GM12892 (cell line): Measurements from ENCODE around the gene TMEM94.
"Not testable (repeated sequence)": the region's sequence is repeated elsewhere in the genome, so short reads cannot be mapped to it uniquely, and the experiment has no call there.

Experiments used
- DNase-seq: peaks from one replicate; pipeline ENCODE4 v3.0.0; 2011; ENCODE audit not compliant: insufficient read length
- FAIRE-seq: peaks from 2 replicates; lab custom pipeline; 2011; peaks lifted over from hg19 to GRCh38; lab: Jason Lieb, UNC
- POLR2A ChIP-seq: IDR thresholded peaks from 2 replicates; pipeline ENCODE4 v1.6.1; 2011; ENCODE audit warnings: low read depth, low read length, control low read depth
- POLR2AphosphoS5 ChIP-seq: IDR thresholded peaks from 2 replicates; pipeline ENCODE4 v1.6.1; 2011; ENCODE audit warnings: low read depth, low read length, control low read depth
- TAF1 ChIP-seq: IDR thresholded peaks from 2 replicates; pipeline ENCODE4 v1.6.1; 2011; ENCODE audit warnings: low read depth, mild to moderate bottlenecking, control low read depth, low read length, borderline replicate concordance

The TMEM94 gene

GRCh38 chr17:75454193-75454592 lies 2.2 kb upstream of the TMEM94 start:
- no peak for FAIRE-seq

DNA sequence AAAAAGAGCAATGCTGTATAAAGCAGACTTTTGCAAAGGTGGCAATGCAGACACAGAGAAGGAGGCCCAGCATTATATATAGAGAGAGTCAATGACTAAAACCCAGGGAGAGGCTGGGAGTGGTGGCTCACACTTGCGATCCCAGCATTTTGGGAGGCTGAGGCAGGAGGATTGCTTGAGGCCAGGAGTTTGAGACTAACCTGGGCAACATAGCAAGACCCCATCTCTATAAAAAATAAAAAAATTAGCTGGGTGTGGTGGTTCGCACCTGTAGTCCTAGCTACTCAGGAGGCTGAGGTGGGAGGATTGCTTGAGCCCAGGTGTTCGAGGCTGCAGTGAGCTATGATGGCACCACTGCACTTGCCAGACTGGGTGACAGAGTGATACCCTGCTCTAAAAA lies 1.8 kb upstream of the TMEM94 start:
- not testable (repeated sequence) for FAIRE-seq, DNase-seq

More at GRCh38 chr17:75454193-75454592, 2.2 kb upstream of the TMEM94 start:
- TF ChIP-seq TAF1 (no peak), POLR2A (no peak)
- no peak for DNase-seq

GRCh38 chr17:75456039-75456416 lies 407 bp upstream of the TMEM94 start:
- FAIRE-seq (no peak), DNase-seq (no peak)
- no peak for TF ChIP-seq TAF1

GRCh38 chr17:75457047-75457654 lies 716 bp downstream of the TMEM94 start:
- FAIRE-seq (no peak), DNase-seq (no peak)

GRCh38 chr17:75459246-75459589 lies 2.8 kb downstream of the TMEM94 start:
- TF ChIP-seq POLR2AphosphoS5 = no peak
- no peak for TF ChIP-seq TAF1
- TF ChIP-seq POLR2A = no peak
- no peak for FAIRE-seq
- no peak for DNase-seq

More at GRCh38 chr17:75457047-75457654, 716 bp downstream of the TMEM94 start:
- TF ChIP-seq POLR2A = no peak
- TF ChIP-seq POLR2AphosphoS5 = no peak
- TF ChIP-seq TAF1 = no peak

DNA sequence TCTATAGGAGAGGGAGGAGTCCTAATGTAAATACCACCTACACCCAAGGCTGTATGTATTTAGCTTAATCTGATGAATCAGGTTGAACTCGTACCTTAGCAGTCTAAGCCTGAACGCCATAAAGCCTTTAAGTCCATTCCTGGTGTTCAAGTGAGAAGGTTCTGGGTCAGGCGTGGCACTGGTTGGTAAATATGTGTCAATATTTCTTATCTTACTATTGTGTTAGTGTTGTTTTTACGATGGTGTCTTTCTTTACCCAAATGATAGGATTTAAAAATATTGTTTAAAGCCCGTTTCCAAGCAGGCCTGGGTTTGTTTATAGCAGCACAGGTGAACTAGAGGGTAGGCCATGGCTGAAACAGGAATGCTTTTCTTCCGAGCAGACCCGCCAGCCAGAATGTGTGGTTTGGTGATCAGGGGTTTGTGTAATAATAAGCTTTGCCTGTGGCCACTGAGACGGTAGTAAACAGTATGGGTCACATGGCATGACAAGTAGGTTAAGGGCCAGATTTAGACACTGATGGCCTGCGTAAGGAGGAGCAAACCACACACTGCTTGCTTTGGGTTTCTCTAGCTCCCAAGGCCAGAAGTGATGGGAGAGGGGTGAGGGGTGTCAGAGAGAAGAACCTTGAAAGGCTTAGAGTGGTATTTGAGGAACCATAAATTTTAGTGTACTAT lies 3.3 kb downstream of the TMEM94 start:
- no peak for FAIRE-seq
- TF ChIP-seq POLR2AphosphoS5 = no peak
- TF ChIP-seq TAF1 = no peak
- TF ChIP-seq POLR2A = no peak
- no peak for DNase-seq

DNA sequence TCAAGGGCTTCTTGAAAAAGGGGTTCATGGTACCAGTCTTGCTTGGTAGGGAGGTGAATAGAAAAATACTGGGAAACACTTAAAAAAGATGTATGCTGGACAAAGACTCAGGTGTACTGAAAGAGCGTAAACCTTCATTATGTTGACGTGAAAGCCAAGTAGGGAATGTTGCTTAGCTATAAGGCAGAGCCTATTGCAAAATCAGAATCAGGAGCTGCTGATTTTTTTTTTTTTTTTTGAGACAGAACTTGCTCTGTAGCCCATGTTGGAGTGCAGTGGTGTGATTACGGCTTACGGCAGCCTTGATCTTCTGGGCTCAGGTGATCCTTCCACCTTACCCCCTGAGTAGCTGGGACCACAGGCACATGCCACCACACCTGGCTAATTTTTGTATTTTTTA lies 3.9 kb downstream of the TMEM94 start:
- TF ChIP-seq POLR2AphosphoS5 = no peak
- TF ChIP-seq POLR2A = no peak
- no peak for TF ChIP-seq TAF1
- no peak for DNase-seq
- no peak for FAIRE-seq

DNA sequence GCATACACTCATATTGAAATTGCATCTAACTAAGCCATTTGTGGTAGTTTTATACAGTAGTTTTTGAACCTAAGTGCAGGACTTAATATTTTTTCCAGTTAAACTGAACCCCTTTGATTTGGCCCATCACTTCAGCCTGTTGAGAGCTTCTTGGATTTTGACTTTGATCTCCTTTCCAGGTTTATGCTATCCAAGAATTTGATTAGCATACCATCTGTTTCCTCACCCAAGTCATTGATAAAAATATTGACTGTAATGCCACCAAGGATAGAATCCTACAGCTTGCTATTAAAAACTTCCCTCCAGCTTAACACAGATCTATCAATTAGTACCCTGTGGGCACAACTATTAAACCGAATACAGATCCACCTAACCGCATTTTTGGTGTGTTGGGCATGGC lies 7.2 kb downstream of the TMEM94 start:
- no peak for FAIRE-seq
- no peak for TF ChIP-seq POLR2A
- no peak for TF ChIP-seq TAF1
- no peak for TF ChIP-seq POLR2AphosphoS5

DNA sequence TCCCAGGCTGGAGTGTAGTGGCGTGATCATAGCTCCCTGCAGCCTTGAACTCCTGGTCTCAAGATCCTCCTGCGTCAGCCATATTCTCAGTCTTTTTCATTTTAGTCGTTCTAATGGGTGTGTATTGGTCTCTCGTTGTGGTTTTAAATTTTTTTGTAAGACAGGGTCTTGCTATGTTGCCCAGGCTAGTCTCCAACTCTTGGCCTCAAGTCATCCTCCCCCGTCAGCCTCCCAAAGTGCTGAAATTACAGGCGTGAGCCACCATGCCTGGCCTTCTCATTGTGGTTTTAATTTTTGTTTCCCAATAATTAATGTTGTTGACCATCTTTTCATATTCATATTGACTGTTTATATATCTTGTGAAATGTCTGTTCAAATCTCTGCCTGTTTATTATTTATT lies 8.6 kb downstream of the TMEM94 start:
- DNase-seq (no peak), FAIRE-seq (no peak)
- TF ChIP-seq POLR2AphosphoS5 (no peak), POLR2A (no peak), TAF1 (no peak)

More for the DNA sequence above, 7.2 kb downstream of the TMEM94 start:
- no peak for DNase-seq

- TF ChIP-seq POLR2A = no peak
- TF ChIP-seq TAF1 = no peak
- TF ChIP-seq POLR2AphosphoS5 = no peak
- DNase-seq (no peak), FAIRE-seq (no peak)
These were observed 11.9 kb downstream of the TMEM94 start for GRCh38 chr17:75468291-75468754.

- FAIRE-seq (no peak), DNase-seq (no peak)
- TF ChIP-seq POLR2A (no peak), POLR2AphosphoS5 (no peak), TAF1 (no peak)
These were observed 12.4 kb downstream of the TMEM94 start for GRCh38 chr17:75468779-75469373.

DNA sequence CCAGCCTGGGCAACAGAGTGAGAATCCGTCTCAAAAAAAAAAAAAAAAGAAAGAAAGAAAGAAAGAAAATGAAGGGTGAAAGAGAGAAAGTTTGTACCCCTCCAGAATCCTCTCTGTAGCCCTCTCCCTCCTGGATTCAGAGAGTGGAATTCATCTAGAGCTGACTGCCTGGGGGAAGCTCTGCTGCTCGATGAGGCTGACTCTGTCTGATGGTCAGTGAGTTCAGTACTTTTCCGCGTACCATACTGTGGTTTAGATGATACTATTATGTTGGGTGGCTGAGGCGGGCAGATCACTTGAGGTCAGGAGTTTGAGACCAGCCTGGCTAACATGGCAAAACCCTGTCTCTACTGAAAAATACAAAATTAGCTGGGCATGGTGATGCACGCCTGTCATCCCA lies 14.8 kb downstream of the TMEM94 start:
- DNase-seq = no peak
- TF ChIP-seq TAF1 (no peak), POLR2A (no peak), POLR2AphosphoS5 (no peak)
- FAIRE-seq = no peak
